ENCODE measurements around the gene NCK2. TPM values are rescaled to one million over a fixed set of nuclear protein-coding genes. Genes with fewer than 3 reads are reported as not detected.

NCK2 gene
- total and polyA plus RNA-seq, 7 donors = 26.5 to 111 (median 40.1) TPM

DNA sequence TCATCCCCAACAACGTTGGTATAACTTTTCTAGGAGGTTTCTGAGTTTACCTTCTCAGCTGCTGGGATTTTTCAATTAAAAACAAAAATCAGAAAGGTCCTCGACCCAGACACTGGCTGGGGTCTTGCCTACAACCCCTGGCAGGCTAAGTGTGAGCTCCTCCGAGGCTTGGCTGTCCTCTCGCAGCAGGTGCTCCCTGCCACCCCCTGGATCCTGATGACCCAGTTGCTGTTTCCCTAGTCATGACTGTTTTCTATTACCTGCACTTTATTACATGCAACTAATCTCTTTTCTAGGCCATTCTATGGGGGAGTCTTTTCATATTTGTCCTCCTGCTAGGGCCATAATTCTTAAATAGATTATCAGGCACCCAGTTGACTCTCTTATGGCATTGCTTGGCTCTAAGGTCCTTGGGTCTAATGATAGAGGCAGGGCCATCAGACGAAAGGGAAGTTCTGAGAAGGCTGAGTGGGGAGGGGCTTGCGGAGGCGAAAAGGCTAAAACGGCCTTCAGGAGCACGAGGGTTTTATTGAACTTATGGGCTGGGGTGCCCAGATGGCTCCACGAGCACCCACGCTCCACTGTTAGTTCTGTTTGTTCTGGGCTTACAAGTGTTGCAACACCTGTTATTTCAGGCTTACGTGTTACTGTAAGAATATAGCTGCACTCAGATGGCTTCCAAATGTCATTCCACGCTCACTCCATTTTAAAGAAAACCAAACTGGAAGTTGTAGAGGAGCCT, 166.0 kb downstream of the NCK2 start:
- H3K36me3 ChIP-seq (ENCODE audit: insufficient read depth in 1 of 2, low read depth in 1 of 2) = no peaks in the 10 kb centered on the region
- 32 to 37% (median 33%) methylated on average over 13 of the region's 13 CpGs for WGBS, 3 donors
- peaks cover 37% of the 10 kb centered on the region for H3K4me1 ChIP-seq
- ATAC-seq (peak; percentile 88 to 98 (median 93)), DNase-seq (no peak)
- peak overlapping the region; percentile 86 for H3K27ac ChIP-seq
- TF ChIP-seq, protein P1, sequence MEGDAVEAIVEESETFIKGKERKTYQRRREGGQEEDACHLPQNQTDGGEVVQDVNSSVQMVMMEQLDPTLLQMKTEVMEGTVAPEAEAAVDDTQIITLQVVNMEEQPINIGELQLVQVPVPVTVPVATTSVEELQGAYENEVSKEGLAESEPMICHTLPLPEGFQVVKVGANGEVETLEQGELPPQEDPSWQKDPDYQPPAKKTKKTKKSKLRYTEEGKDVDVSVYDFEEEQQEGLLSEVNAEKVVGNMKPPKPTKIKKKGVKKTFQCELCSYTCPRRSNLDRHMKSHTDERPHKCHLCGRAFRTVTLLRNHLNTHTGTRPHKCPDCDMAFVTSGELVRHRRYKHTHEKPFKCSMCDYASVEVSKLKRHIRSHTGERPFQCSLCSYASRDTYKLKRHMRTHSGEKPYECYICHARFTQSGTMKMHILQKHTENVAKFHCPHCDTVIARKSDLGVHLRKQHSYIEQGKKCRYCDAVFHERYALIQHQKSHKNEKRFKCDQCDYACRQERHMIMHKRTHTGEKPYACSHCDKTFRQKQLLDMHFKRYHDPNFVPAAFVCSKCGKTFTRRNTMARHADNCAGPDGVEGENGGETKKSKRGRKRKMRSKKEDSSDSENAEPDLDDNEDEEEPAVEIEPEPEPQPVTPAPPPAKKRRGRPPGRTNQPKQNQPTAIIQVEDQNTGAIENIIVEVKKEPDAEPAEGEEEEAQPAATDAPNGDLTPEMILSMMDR (IDR thresholded peaks at IDR 0.05) = no peak
- intact Hi-C loops (cut with DNase I) = no loop called here
- no peaks in the 10 kb centered on the region for H3K27me3 ChIP-seq (ENCODE audit: insufficient read depth in 3 of 3, low read length in 2 of 3)
- peaks cover 11% of the 10 kb centered on the region for H3K9me3 ChIP-seq
- peak overlapping the region; percentile 26 for H3K4me3 ChIP-seq

DNA sequence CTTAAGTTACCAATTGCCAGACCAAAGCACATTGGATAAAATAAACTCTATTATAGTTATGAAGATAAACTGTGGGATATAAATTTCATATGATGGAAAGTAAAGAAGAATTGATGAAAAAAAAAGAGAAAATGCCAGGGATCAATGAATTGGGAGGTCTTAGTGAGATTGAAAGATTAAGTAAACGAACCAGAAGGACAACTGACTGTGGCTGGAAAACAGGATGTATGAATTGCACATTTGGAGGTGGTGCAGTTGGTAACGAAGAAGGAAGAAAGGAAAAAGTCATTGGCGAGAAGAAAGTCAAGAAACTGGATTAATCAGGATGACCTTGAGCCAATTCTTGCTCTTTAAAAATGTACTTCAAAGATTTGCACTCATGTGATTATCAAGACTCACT, 166.7 kb downstream of the NCK2 start:
- H3K27ac ChIP-seq = peak overlapping the region; percentile 86
- intact Hi-C loops (cut with DNase I) = no loop called here

DNA sequence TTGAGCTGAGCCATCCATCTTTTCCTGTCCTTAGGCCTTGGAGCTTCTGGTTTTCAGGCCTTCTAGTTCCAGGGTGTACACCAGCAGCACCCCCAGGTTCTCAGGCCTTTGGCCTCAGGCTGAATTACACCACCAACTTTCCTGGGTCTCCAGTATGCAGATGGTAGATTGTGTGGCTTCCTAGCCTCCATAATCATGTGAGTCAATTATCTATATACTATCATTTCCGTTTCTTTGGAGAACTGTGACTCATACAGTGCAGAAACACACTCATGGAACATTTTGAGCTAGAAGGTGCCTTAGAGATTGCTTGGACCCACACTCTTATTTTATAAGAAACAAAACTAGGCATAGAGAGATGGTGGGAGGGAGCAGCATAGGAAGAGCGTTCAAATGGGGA, 167.4 kb downstream of the NCK2 start:
- 93 to 99% (median 98%) methylated on average over 2 of the region's 2 CpGs for WGBS, 3 donors
- Histone ChIP-seq H3K4me1 (peaks cover 32% of the 10 kb centered on the region), H3K9me3 (peaks cover 12% of the 10 kb centered on the region), H3K27ac (peak overlapping the region; percentile 86), H3K27me3 (ENCODE audit: insufficient read depth in 3 of 3, low read length in 2 of 3) (no peaks in the 10 kb centered on the region), H3K36me3 (ENCODE audit: insufficient read depth in 1 of 2, low read depth in 1 of 2) (no peaks in the 10 kb centered on the region), H3K4me3 (no peak overlapping the region)
- ATAC-seq (no peak), DNase-seq (no peak)
- TF ChIP-seq, protein P1 (IDR thresholded peaks at IDR 0.05) = no peak
- intact Hi-C loops (cut with DNase I) = no loop called here

More for the DNA sequence above, 166.7 kb downstream of the NCK2 start:
- no peaks in the 10 kb centered on the region for H3K27me3 ChIP-seq (ENCODE audit: insufficient read depth in 3 of 3, low read length in 2 of 3)
- H3K4me1 ChIP-seq = peaks cover 37% of the 10 kb centered on the region
- WGBS, 3 donors = 86 to 90% (median 90%) methylated on average over 3 of the region's 3 CpGs
- TF ChIP-seq, protein P1 (IDR thresholded peaks at IDR 0.05) = no peak
- ATAC-seq (no peak), DNase-seq (no peak)
- H3K36me3 ChIP-seq (ENCODE audit: insufficient read depth in 1 of 2, low read depth in 1 of 2) = no peaks in the 10 kb centered on the region
- H3K9me3 ChIP-seq = peaks cover 12% of the 10 kb centered on the region
- H3K4me3 ChIP-seq = peak overlapping the region; percentile 26

DNA sequence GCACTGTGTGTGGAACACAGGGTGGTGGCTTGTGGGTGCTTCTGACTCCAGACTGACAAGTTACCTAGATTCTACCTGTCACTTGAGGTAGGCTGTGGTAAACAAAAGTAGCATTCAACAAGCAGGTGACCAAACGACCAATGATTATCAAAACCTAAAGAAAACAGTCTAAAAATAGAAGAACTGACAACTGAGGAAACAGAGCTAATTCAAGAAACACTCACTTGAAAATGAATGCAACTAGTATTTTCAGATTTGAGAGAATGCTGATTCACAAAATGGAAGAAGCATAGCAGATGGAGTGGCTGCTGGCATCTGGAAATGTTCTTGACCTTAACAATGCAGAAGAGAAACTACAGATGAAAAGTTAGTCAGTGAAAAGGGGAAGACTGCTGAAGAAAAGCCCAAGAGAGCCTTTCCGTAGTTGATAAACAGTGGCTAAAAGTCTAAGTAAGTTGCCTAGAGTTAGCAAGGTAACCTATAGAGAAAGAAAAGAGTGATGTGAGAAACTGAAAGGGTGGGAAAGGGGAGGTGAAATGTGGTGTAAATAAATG, 170.4 kb downstream of the NCK2 start:
- peaks cover 11% of the 10 kb centered on the region for H3K4me1 ChIP-seq
- H3K9me3 ChIP-seq = peaks cover 12% of the 10 kb centered on the region
- WGBS, 3 donors = 85 to 89% (median 87%) methylated on average over 2 of the region's 2 CpGs
- TF ChIP-seq, protein P1 (IDR thresholded peaks at IDR 0.05) = no peak
- H3K36me3 ChIP-seq (ENCODE audit: insufficient read depth in 1 of 2, low read depth in 1 of 2) = no peaks in the 10 kb centered on the region
- ATAC-seq (no peak), DNase-seq (no peak)
- H3K27ac ChIP-seq = no peak overlapping the region
- no peaks in the 10 kb centered on the region for H3K27me3 ChIP-seq (ENCODE audit: insufficient read depth in 3 of 3, low read length in 2 of 3)
- H3K4me3 ChIP-seq = no peak overlapping the region
- intact Hi-C loops (cut with DNase I) = no loop called here

Data from psoas muscle (tissue), 8 donors.